ENCODE results near the gene TMEM181. TPM values are rescaled to one million over a fixed set of nuclear protein-coding genes. Genes with fewer than 3 reads are reported as not detected.

TMEM181 gene
- total RNA-seq, 1 donor from 2014 or later: 27.3 TPM

- peak overlapping the region; percentile 61 for H3K27ac Mint-ChIP-seq
- no peak overlapping the region for H3K27ac ChIP-seq
Measured at GRCh38 chr6:158627168-158627939, 67.5 kb downstream of the TMEM181 start.

GRCh38 chr6:158627940-158628211 lies 68.0 kb downstream of the TMEM181 start:
- no peak overlapping the region for H3K4me3 ChIP-seq
- no peaks in the 10 kb centered on the region for H3K4me1 ChIP-seq
- H2AFZ ChIP-seq (replicated peaks): no peak overlapping the region
- no peak overlapping the region for H3K9ac ChIP-seq
- H3K27ac ChIP-seq: no peak overlapping the region
- Mint-ChIP-seq H3K36me3 (peaks cover 31% of the 10 kb centered on the region), H3K4me1 (peaks cover 16% of the 10 kb centered on the region), H3K27me3 (ENCODE audit: insufficient read depth, low read depth) (peaks cover 5% of the 10 kb centered on the region), H3K27ac (peak overlapping the region; percentile 15), H3K9me3 (no peaks in the 10 kb centered on the region), H3K4me3 (no peak overlapping the region)
- H3K9me3 ChIP-seq (ENCODE audit: low read depth): no peaks in the 10 kb centered on the region
- TF ChIP-seq EZH2phosphoT487 (IDR thresholded peaks at IDR 0.05) (no peak), CTCF (IDR thresholded peaks at IDR 0.05) (no peak), EZH2 (IDR thresholded peaks at IDR 0.05) (no peak)
- H4K20me1 ChIP-seq (ENCODE audit: low read depth): peaks cover 13% of the 10 kb centered on the region
- H3K36me3 ChIP-seq: no peaks in the 10 kb centered on the region
- DNase-seq (ENCODE audit: low spot score): no peak
- H3F3A ChIP-seq (ENCODE audit: low read depth): no peaks in the 10 kb centered on the region
- H3K79me2 ChIP-seq (ENCODE audit: low read depth): no peaks in the 10 kb centered on the region
- no peak overlapping the region for H3K4me2 ChIP-seq
- no peaks in the 10 kb centered on the region for H3K27me3 ChIP-seq

More at GRCh38 chr6:158627168-158627939, 67.5 kb downstream of the TMEM181 start:
- Mint-ChIP-seq H3K27me3 (ENCODE audit: insufficient read depth, low read depth) (peaks cover 5% of the 10 kb centered on the region), H3K4me3 (no peak overlapping the region), H3K9me3 (no peaks in the 10 kb centered on the region), H3K4me1 (peaks cover 16% of the 10 kb centered on the region), H3K36me3 (peaks cover 32% of the 10 kb centered on the region)
- no peaks in the 10 kb centered on the region for H3K27me3 ChIP-seq
- no peaks in the 10 kb centered on the region for H3K79me2 ChIP-seq (ENCODE audit: low read depth)
- no peaks in the 10 kb centered on the region for H3K4me1 ChIP-seq
- peaks cover 13% of the 10 kb centered on the region for H4K20me1 ChIP-seq (ENCODE audit: low read depth)
- no peaks in the 10 kb centered on the region for H3K9me3 ChIP-seq (ENCODE audit: low read depth)
- no peak for DNase-seq (ENCODE audit: low spot score)
- no peak for TF ChIP-seq EZH2phosphoT487 (IDR thresholded peaks at IDR 0.05)
- TF ChIP-seq CTCF (IDR thresholded peaks at IDR 0.05): no peak
- no peak for TF ChIP-seq EZH2 (IDR thresholded peaks at IDR 0.05)
- no peak overlapping the region for H3K9ac ChIP-seq
- H3K4me3 ChIP-seq: no peak overlapping the region
- no peaks in the 10 kb centered on the region for H3F3A ChIP-seq (ENCODE audit: low read depth)
- H3K4me2 ChIP-seq: no peak overlapping the region
- no peaks in the 10 kb centered on the region for H3K36me3 ChIP-seq
- no peak overlapping the region for H2AFZ ChIP-seq (replicated peaks)

GRCh38 chr6:158628542-158628941 lies 68.7 kb downstream of the TMEM181 start:
- Mint-ChIP-seq H3K9me3 (no peaks in the 10 kb centered on the region), H3K36me3 (peaks cover 35% of the 10 kb centered on the region), H3K4me1 (peaks cover 16% of the 10 kb centered on the region), H3K4me3 (no peak overlapping the region), H3K27me3 (ENCODE audit: insufficient read depth, low read depth) (peaks cover 6% of the 10 kb centered on the region), H3K27ac (no peak overlapping the region)
- Histone ChIP-seq H3K4me3 (no peak overlapping the region), H4K20me1 (ENCODE audit: low read depth) (peaks cover 13% of the 10 kb centered on the region), H2AFZ (replicated peaks) (no peak overlapping the region), H3K36me3 (no peaks in the 10 kb centered on the region), H3K27me3 (no peaks in the 10 kb centered on the region), H3F3A (ENCODE audit: low read depth) (no peaks in the 10 kb centered on the region), H3K9me3 (ENCODE audit: low read depth) (no peaks in the 10 kb centered on the region), H3K4me2 (no peak overlapping the region), H3K27ac (no peak overlapping the region), H3K4me1 (no peaks in the 10 kb centered on the region), H3K79me2 (ENCODE audit: low read depth) (no peaks in the 10 kb centered on the region), H3K9ac (no peak overlapping the region)
- TF ChIP-seq CTCF (IDR thresholded peaks at IDR 0.05): no peak
- TF ChIP-seq EZH2phosphoT487 (IDR thresholded peaks at IDR 0.05): no peak
- TF ChIP-seq EZH2 (IDR thresholded peaks at IDR 0.05): no peak
- no peak for DNase-seq (ENCODE audit: low spot score)
